Sigmoid colon (tissue), 7 donors: Measurements from ENCODE around the gene CDH15. TPM values are rescaled to one million over a fixed set of nuclear protein-coding genes. Genes with fewer than 3 reads are reported as not detected.

ENCODE experiments used
- DNase-seq: peaks from one replicate; pipeline ENCODE4 v3.0.0-alpha.2; 2019
- H3K27ac ChIP-seq, 4 donors: fragments of 200-600 bp; sonication (generic); one replicate each; pipeline ENCODE4 v1.5.1; 2016 to 2019; ENCODE audit warnings: mild to moderate bottlenecking in 1 of 4
- H3K27me3 ChIP-seq, 3 donors: fragments of 200-600 bp; sonication (generic); one replicate each; pipeline ENCODE4 v1.5.1; 2019; ENCODE audit warnings: mild to moderate bottlenecking in 1 of 3
- H3K36me3 ChIP-seq, 4 donors: fragments of 200-600 bp; sonication (generic); one replicate each; pipeline ENCODE4 v1.5.1; 2016 to 2019
- H3K4me1 ChIP-seq, 4 donors: fragments of 200-600 bp; sonication (generic); one replicate each; pipeline ENCODE4 v1.5.1; 2017 to 2019
- H3K4me3 ChIP-seq, 4 donors: fragments of 200-600 bp; sonication (generic); one replicate each; pipeline ENCODE4 v1.5.1; 2017 to 2019; ENCODE audit warnings: mild to moderate bottlenecking in 2 of 4, moderate library complexity in 1 of 4
- H3K9me3 ChIP-seq, 4 donors: fragments of 200-600 bp in 3 of 4; sonication (generic) in 3 of 4; one replicate each; pipeline versions ENCODE4 v1.5.1 to v1.6.1; 2013 to 2019
- EP300 ChIP-seq, 4 donors: sonication (generic); formaldehyde crosslinking; IDR thresholded peaks; one replicate each; pipeline ENCODE4 v1.6.1; 2017; ENCODE audit warnings: antibody characterized with exemption in 4 of 4
- POLR2A ChIP-seq, 2 donors: fragments of 450-650 bp; IDR thresholded peaks; one replicate each; pipeline ENCODE4 v1.6.1; 2016; ENCODE audit warnings: antibody characterized with exemption in 2 of 2, mild to moderate bottlenecking in 2 of 2, moderate library complexity in 2 of 2
- POLR2AphosphoS5 ChIP-seq, 4 donors: sonication (generic); formaldehyde crosslinking; IDR thresholded peaks; one replicate each; pipeline ENCODE4 v1.6.1; 2017; ENCODE audit warnings: antibody characterized with exemption in 4 of 4
- WGBS, 2 donors: extraction: QIAGEN DNeasy Blood & Tissue Kit; methylation state at CpG; one replicate each; pipeline ENCODE4 v1.1.7; 2013; 5-methylcytosine and 5-hydroxymethylcytosine counted together
- intact Hi-C: fragments of 100-400 bp; cut with DNase I; formaldehyde crosslinking; loops from one replicate; pipeline ENCODE4 v1.15.1; 2023
- polyA plus RNA-seq, 3 donors: library from polyadenylated mRNA; stranded (reverse); fragments of 200-250 nt; gene quantifications; one replicate each; pipeline ENCODE4 v1.2.3, GENCODE V29; 2013
- total RNA-seq, 4 donors: library from RNA; depleted of rRNA; stranded (reverse); fragments of >200 nt; gene quantifications; one replicate each; pipeline ENCODE4 v1.1.0, GENCODE V29; 2016
- TF ChIP-seq, protein P1 (sequence below), 4 experiments: fragments of 450-650 bp in 3 of 4; fragments of 200-600 bp in 1 of 4; IDR thresholded peaks; one replicate each; pipeline ENCODE4 v1.5.1; 2016 to 2019; ENCODE audit warnings: antibody characterized with exemption in 4 of 4, mild to moderate bottlenecking in 3 of 4, moderate library complexity in 2 of 4
- donor health status: healthy with polysubstance abuse.
- donor health status: Bipolar disorder and iron deficiency.
- donor health status: healthy.

The CDH15 gene
- total and polyA plus RNA-seq, 7 donors = 0.01 TPM; not detected in 6

DNA sequence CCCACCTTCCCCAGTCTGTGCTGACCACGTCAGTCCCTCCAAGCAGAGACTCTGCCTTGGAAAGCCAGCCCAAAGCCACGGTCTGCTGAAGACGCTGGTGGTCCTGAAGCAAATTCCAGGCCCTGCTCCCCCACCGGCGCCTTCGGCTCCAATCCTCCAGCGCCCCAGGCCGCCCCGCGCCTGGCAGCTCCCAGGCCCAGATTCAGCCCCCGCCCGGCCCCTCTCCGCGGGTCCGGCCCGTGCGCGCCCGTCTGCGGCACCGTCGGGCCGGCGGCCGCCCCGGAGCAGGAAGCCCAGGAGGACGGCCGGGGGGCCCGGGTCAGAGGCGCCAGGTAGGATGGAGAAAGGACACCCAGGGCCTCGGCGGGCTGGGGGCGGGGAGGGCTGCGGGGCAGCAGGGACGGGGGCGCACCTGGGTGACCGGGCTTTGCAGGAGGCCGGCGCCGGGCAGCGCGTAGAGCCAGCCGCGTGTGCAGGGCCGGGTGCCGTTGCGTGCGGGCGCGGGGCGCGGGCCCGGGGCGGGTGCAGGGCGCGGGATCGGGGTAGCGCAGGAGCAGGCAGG lies 29.4 kb downstream of the CDH15 start:
- 3 to 5% methylated on average over 58 of the region's 58 CpGs for WGBS, 2 donors
- DNase-seq = no peak
- TF ChIP-seq, protein P1, sequence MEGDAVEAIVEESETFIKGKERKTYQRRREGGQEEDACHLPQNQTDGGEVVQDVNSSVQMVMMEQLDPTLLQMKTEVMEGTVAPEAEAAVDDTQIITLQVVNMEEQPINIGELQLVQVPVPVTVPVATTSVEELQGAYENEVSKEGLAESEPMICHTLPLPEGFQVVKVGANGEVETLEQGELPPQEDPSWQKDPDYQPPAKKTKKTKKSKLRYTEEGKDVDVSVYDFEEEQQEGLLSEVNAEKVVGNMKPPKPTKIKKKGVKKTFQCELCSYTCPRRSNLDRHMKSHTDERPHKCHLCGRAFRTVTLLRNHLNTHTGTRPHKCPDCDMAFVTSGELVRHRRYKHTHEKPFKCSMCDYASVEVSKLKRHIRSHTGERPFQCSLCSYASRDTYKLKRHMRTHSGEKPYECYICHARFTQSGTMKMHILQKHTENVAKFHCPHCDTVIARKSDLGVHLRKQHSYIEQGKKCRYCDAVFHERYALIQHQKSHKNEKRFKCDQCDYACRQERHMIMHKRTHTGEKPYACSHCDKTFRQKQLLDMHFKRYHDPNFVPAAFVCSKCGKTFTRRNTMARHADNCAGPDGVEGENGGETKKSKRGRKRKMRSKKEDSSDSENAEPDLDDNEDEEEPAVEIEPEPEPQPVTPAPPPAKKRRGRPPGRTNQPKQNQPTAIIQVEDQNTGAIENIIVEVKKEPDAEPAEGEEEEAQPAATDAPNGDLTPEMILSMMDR (IDR thresholded peaks at IDR 0.05) = no peak
- no peak for TF ChIP-seq EP300 (IDR thresholded peaks at IDR 0.05)
- TF ChIP-seq POLR2A (IDR thresholded peaks at IDR 0.05) = no peak
- no peak for TF ChIP-seq POLR2AphosphoS5 (IDR thresholded peaks at IDR 0.05)
- Histone ChIP-seq H3K4me1 (peaks cover 0 to 26% (median 18%) of the 10 kb centered on the region in 4 donors), H3K4me3 (peak overlapping the region in 3 of 4 donors; percentile 17 to 30 (median 28)), H3K27ac (no peak overlapping the region), H3K36me3 (no peaks in the 10 kb centered on the region), H3K9me3 (peaks cover 0 to 3% (median 1%) of the 10 kb centered on the region in 4 donors), H3K27me3 (peaks cover 42 to 81% (median 76%) of the 10 kb centered on the region in 3 donors)
- intact Hi-C loops = no loop called here

DNA sequence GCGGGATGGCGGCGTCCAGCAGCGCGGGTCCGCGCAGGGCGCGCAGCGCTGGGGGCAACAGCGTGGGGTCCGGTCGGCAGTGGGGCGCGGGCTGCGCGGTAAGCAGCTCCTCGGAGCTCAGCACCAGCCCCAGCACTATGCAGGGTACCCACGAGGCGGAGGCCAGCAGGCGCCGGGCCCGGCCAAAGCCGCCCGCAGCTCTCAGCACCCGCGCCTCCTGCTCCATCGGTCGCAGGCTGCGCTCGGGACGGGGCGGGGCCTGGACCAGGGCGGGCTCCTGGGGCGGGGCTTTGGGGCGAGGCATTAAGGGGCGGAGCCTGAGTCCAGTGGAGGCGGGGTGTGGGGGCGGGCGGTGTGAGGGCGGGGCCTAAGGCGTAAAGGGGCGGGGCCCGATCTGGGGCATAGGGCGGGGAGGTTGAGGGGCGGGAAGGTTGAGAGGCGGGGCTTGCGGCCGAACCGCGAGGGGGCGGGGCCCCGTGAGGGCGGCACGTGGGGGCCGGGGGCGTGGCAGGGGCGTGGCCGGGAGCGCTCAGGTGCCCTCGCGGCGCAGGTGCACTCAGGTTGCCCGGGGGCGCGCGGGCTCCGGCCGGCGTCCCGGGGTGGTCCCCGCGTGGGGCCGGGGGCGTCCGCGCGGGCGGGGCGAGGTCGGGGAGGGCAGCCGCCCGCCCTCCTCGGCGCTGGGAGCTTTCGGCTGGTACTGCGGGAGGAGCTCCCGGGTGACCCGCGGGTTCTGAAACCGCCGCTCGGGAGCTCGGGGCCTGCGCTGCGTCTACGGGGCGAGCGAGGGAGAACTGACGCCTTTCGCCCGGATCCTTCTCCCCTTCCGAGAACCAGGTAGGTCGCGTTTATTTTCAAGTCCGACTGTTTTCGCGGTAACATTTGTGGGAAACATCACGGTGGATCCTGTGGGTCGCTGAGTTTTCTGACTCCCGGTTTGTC lies 30.2 kb downstream of the CDH15 start:
- intact Hi-C loops = no loop called here
- Histone ChIP-seq H3K9me3 (peaks cover 0 to 3% (median 1%) of the 10 kb centered on the region in 4 donors), H3K27ac (no peak overlapping the region), H3K27me3 (peaks cover 42 to 84% (median 76%) of the 10 kb centered on the region in 3 donors), H3K4me1 (peaks cover 0 to 26% (median 18%) of the 10 kb centered on the region in 4 donors), H3K4me3 (peak overlapping the region in 3 of 4 donors; percentile 17 to 30 (median 28)), H3K36me3 (no peaks in the 10 kb centered on the region)
- peak; percentile 75 for DNase-seq
- WGBS, 2 donors = 2% methylated on average over 111 of the region's 111 CpGs
- TF ChIP-seq, protein P1 (IDR thresholded peaks at IDR 0.05) = no peak
- no peak for TF ChIP-seq POLR2A (IDR thresholded peaks at IDR 0.05)
- TF ChIP-seq POLR2AphosphoS5 (IDR thresholded peaks at IDR 0.05) = no peak
- TF ChIP-seq EP300 (IDR thresholded peaks at IDR 0.05) = no peak

DNA sequence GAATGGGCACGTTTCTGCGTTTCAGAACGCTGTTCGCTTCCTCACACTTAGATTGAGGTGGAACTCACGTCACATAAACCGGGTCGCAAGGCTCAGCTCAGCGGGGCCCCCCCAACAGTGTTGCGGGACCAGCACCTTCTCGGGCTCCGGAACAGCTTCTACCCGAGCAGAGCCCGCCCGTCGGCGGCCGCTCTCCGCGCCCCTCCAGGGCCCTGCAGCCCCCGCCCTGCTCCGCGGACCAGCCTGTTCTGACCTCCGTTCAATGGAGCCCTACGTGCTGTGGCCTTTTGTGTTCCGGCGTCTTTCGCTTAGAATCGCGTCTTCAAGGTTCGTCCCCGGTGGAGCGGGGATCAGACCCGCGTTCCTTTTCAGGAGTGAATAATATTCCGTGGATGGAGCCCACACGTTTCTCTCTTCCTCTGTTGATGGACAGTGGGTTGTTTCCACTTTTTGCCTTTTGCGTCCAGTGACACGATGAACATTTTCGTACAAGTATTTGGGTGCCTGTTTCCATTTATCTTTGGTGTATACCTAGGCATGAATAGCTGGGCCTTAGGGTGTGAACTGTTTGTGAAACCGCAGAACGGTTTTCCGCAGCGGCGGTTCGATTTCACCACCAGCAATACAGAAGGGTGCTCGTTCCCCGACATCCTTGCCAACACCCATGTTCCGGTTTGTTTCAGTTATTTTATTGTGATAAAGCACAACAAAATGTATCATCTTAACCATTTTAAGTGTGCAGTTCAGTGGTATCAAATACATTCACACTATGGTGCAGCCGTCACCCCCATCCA lies 31.1 kb downstream of the CDH15 start:
- H3K36me3 ChIP-seq = no peaks in the 10 kb centered on the region
- peaks cover 0 to 3% (median 1%) of the 10 kb centered on the region in 4 donors for H3K9me3 ChIP-seq
- no peak overlapping the region for H3K27ac ChIP-seq
- H3K27me3 ChIP-seq = peaks cover 42 to 92% (median 76%) of the 10 kb centered on the region in 3 donors
- 48 to 52% methylated on average over 49 of the region's 49 CpGs for WGBS, 2 donors
- intact Hi-C loops = no loop called here
- H3K4me3 ChIP-seq = peak overlapping the region in 2 of 4 donors; percentile 28 to 30
- H3K4me1 ChIP-seq = peaks cover 0 to 26% (median 18%) of the 10 kb centered on the region in 4 donors
- no peak for DNase-seq
- TF ChIP-seq POLR2A (IDR thresholded peaks at IDR 0.05) (no peak), POLR2AphosphoS5 (IDR thresholded peaks at IDR 0.05) (no peak), EP300 (IDR thresholded peaks at IDR 0.05) (no peak)
- TF ChIP-seq, protein P1 (IDR thresholded peaks at IDR 0.05) = no peak

DNA sequence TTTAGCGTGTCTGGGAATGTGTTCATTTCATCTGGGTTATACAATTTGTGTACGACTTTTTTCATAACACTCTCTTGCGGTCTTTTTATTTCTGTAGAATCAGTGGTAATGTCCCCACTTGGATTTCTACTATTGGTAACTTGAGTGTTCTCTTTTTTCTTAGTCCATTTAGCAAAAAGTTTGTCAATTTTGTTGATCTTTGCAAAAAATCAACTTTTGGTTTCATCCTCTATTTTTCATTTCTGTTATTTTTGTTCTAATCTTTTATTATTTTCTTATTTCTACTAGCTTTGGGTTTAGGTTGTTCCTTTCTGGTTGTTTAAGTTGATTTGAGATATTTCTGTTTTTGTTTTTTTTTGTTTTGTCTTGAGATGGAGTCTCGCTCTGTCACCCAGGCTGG lies 36.4 kb downstream of the CDH15 start:
- H3K36me3 ChIP-seq = no peaks in the 10 kb centered on the region
- H3K4me3 ChIP-seq = no peak overlapping the region
- no peak for DNase-seq
- H3K4me1 ChIP-seq = no peaks in the 10 kb centered on the region
- H3K27me3 ChIP-seq = peaks cover 0 to 47% (median 23%) of the 10 kb centered on the region in 3 donors
- TF ChIP-seq POLR2AphosphoS5 (IDR thresholded peaks at IDR 0.05) (no peak), EP300 (IDR thresholded peaks at IDR 0.05) (no peak)
- TF ChIP-seq, protein P1 (IDR thresholded peaks at IDR 0.05) = no peak
- H3K9me3 ChIP-seq = no peaks in the 10 kb centered on the region
- intact Hi-C loops = no loop called here
- H3K27ac ChIP-seq = no peak overlapping the region
- 93% methylated on average over 4 of the region's 4 CpGs for WGBS, 2 donors
